Measurements from ENCODE around the gene PKNOX1.

DNA sequence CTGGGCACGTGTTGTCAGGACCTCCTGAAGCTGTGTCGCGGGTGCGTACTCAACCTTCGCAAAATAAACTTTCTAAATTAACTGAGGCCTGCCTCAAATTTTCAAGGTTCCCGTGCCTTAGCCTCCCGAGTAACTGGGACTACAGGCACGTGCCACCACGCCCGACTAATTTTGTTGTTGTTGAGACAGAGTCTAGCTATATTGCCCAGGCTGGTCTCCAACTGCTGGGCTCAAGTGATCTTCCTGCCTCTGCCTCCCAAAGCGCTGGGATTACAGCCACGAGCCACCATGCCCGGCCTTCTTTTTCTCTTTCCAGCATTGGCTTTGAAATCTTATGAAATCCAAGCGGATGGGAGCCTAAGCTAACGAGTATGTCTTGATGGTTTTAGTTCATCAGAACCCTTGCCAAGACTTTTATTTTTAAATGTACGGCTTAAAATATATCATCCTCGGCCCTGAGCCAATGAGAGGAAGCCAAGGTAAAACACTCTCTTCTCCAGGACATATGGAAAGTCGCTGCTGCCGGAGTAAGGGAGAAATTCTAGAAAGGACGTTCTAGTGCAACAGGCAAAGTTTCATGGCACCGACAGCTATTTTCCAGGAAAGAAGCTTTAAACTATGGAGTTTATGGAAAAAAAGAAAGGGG is 36.3 kb upstream of the PKNOX1 start:
- TF ChIP-seq, protein P1, sequence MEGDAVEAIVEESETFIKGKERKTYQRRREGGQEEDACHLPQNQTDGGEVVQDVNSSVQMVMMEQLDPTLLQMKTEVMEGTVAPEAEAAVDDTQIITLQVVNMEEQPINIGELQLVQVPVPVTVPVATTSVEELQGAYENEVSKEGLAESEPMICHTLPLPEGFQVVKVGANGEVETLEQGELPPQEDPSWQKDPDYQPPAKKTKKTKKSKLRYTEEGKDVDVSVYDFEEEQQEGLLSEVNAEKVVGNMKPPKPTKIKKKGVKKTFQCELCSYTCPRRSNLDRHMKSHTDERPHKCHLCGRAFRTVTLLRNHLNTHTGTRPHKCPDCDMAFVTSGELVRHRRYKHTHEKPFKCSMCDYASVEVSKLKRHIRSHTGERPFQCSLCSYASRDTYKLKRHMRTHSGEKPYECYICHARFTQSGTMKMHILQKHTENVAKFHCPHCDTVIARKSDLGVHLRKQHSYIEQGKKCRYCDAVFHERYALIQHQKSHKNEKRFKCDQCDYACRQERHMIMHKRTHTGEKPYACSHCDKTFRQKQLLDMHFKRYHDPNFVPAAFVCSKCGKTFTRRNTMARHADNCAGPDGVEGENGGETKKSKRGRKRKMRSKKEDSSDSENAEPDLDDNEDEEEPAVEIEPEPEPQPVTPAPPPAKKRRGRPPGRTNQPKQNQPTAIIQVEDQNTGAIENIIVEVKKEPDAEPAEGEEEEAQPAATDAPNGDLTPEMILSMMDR (IDR thresholded peaks at IDR 0.05) = no peak
- TF ChIP-seq SIN3A (IDR thresholded peaks at IDR 0.05; ENCODE audit: borderline replicate concordance, insufficient read depth, low read depth, low read length) (no peak), POLR2AphosphoS5 (IDR thresholded peaks at IDR 0.05; ENCODE audit: low read depth, low read length) (no peak), TCF7L2 (IDR thresholded peaks at IDR 0.05; ENCODE audit: low read depth, low read length) (no peak)
- TF ChIP-seq, protein P2, sequence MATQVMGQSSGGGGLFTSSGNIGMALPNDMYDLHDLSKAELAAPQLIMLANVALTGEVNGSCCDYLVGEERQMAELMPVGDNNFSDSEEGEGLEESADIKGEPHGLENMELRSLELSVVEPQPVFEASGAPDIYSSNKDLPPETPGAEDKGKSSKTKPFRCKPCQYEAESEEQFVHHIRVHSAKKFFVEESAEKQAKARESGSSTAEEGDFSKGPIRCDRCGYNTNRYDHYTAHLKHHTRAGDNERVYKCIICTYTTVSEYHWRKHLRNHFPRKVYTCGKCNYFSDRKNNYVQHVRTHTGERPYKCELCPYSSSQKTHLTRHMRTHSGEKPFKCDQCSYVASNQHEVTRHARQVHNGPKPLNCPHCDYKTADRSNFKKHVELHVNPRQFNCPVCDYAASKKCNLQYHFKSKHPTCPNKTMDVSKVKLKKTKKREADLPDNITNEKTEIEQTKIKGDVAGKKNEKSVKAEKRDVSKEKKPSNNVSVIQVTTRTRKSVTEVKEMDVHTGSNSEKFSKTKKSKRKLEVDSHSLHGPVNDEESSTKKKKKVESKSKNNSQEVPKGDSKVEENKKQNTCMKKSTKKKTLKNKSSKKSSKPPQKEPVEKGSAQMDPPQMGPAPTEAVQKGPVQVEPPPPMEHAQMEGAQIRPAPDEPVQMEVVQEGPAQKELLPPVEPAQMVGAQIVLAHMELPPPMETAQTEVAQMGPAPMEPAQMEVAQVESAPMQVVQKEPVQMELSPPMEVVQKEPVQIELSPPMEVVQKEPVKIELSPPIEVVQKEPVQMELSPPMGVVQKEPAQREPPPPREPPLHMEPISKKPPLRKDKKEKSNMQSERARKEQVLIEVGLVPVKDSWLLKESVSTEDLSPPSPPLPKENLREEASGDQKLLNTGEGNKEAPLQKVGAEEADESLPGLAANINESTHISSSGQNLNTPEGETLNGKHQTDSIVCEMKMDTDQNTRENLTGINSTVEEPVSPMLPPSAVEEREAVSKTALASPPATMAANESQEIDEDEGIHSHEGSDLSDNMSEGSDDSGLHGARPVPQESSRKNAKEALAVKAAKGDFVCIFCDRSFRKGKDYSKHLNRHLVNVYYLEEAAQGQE (IDR thresholded peaks at IDR 0.05; ENCODE audit: insufficient read depth in 1 of 2, low read depth in 2 of 2, low read length in 1 of 2) = no peak

All from Panc1 (cell line).